ENCODE results near the gene ZNF792. TPM values are rescaled to one million over a fixed set of nuclear protein-coding genes. Genes with fewer than 3 reads are reported as not detected.

ZNF792 gene
- 5.1 and 6.5 TPM in 2 replicates for total RNA-seq

GRCh38 chr19:34963573-34964406 is at the start of gene ZNF792:
ZNF792 (minus strand) TSS chr19:34964229; CDS start chr19:34963662, 567 bp downstream.

GRCh38 chr19:34999498-35000337 is 35.7 kb upstream of the ZNF792 start, which contains the start of gene GRAMD1A:
GRAMD1A (plus strand) TSS chr19:35000323; CDS start chr19:35000479, 156 bp downstream.

GRCh38 chr19:34926685-34927375 is 37.2 kb downstream of the ZNF792 start, which contains the start of gene ZNF30:
ZNF30 (plus strand) TSS chr19:34926903; CDS start chr19:34929948, 3,045 bp downstream.

Other genes with a start within 250 kb of the ZNF792 start
- gene ZNF181, start 230.0 kb downstream of the ZNF792 start, total RNA-seq = 10.1 and 24.9 TPM in 2 replicates
- gene ZNF599, start 191.0 kb downstream of the ZNF792 start, total RNA-seq = 5.1 and 7.7 TPM in 2 replicates
- gene ZNF30, start 37.3 kb downstream of the ZNF792 start, total RNA-seq = 3.1 and 3.9 TPM in 2 replicates
- gene GRAMD1A, start 36.1 kb upstream of the ZNF792 start, total RNA-seq = 27.0 and 43.5 TPM in 2 replicates
- 5.5 and 5.6 TPM in 2 replicates for gene SCN1B, start 66.2 kb upstream of the ZNF792 start, total RNA-seq
- not detected in 2 replicates for gene HPN, start 77.5 kb upstream of the ZNF792 start, total RNA-seq
- gene FXYD3, start 151.6 kb upstream of the ZNF792 start, total RNA-seq = not detected in 2 replicates
- gene LGI4, start 170.8 kb upstream of the ZNF792 start, total RNA-seq = under 0.01 and 0.05 TPM in 2 replicates
- 2.1 TPM in 1 of 2 replicates, not detected in the other for gene FXYD1, start 174.6 kb upstream of the ZNF792 start, total RNA-seq
- not detected in 2 replicates for gene FXYD7, start 179.0 kb upstream of the ZNF792 start, total RNA-seq
- gene FXYD5, start 190.5 kb upstream of the ZNF792 start, total RNA-seq = 17.2 and 30.4 TPM in 2 replicates